ENCODE measurements around the gene C21orf91.
"Not testable (repeated sequence)": the region's sequence is repeated elsewhere in the genome, so short reads cannot be mapped to it uniquely, and the experiment has no call there.

Gene C21orf91

DNA sequence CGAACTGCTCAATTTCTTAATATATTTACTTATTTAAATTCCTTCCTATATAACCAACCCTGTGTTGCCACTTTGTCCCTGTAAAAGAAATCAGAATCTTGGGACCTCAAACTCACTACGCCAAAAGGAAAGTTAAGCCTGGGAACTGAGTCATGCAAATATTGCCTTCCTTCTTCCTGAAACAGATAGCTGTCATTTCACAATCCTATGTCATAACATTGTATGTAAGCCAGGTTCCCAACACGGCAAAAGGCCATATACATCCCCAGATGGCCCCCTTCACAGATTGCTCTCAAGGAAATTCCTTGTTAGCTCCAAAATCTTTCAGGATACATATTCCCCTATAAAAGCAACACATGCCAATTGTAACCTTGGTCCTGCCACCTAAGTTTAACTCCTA, 39.7 kb downstream of the C21orf91 start:
- DNase-seq (ENCODE audit: low read depth in 2 of 2): no peak

DNA sequence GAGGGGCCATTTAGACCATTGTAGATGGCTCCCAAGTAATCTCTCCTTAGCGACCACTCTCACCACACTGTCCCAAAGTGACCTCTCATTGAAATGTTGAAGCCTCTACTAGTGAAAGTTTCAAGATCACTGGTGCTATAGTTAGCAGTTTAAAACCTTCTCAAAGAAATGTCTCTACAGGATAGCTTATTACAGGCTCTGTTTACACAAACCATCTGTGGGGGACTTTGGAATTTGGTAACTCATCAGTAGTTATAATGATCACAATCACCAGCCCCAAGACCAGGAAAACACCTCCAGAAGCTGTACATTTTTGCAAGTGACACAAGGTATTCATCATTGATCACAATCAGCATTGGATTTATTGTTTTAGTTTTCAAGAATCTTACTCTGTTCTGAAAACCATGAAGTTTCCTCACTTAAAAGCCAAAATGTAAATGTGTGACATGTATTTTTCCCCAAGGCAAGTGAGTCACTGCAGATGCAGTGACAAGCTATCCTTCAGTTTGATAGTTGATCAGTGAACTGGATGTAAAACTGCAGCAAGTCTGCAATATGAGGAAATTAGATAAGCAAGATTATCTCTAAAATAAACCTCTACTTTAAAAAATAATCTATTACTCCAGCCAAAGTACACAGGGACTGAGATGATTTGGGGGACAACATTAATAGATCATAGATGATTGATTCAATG, 41.9 kb downstream of the C21orf91 start:
- no peak for DNase-seq (ENCODE audit: low read depth in 2 of 2)

DNA sequence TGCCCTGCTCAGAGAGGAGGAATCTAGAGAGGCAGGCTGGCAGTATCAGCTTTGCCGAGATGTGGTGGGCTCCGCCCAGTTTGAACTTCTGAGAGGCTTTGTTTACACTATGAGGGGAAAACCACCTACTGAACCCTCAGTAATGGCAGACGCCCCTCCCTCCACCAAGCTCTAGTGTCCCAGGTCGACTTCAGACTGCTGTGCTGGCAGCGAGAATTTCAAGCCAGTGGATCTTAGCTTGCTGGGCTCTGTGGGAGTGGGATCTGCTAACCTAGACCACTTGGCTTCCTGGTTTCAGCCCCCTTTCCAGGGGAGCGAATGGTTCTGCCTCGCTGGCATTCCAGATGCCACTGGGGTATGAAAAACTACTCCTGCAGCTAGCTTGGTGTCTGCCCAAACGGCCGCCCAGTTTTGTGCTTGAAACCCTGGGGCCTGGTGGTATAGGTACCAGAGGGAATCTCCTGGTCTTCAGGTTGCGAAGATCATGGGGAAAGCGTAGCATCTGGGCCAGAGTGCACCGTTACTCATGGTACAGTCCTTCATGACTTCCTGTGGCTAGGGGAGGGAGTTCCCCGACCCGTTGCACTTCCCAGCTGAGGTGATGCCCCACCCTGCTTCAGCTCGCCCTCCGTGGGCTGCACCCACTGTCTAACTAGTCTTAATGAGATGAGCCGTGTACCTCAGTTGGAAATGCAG, 43.6 kb downstream of the C21orf91 start:
- peak; percentile 41 to 44 for DNase-seq (ENCODE audit: low read depth in 2 of 2)

DNA sequence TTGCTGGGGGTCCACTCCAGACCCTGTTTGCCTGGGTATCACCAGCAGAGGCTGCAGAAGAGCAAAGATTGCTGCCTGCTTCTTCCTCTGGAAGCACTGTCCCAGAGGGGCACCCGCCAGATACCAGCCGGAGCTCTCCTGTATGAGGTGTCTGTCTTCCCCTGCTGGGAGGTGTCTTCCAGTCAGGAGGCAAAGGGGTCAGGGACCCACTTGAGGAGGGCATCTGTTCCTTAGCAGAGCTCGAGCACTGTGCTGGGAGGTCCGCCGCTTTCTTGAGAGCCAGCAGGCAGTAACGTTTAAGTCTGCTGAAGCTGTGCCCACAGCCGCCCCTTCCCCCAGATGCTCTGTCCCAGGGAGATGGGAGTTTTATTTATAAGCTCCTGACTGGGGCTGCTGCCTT, 44.1 kb downstream of the C21orf91 start:
- not testable (repeated sequence) for DNase-seq (ENCODE audit: low read depth in 2 of 2)

DNA sequence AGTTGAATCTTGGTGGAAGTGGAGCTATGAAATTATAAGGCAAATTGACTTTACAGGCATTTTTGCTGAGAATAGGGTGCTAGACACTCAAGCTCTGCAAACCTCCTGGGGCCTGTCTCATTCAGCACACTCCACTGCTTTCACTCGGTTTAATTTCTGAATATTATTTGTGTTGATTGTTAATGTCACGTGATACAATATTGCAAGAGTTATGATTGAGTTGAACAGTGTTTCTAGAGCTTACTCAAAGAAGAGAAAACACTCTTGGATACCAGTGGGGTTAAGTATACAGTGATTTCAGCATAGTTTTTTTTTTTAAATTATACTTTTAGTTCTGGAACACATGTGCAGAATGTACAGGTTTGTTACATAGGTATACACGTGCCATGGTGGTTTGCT, 49.7 kb downstream of the C21orf91 start:
- DNase-seq (ENCODE audit: low read depth in 2 of 2): no peak

DNA sequence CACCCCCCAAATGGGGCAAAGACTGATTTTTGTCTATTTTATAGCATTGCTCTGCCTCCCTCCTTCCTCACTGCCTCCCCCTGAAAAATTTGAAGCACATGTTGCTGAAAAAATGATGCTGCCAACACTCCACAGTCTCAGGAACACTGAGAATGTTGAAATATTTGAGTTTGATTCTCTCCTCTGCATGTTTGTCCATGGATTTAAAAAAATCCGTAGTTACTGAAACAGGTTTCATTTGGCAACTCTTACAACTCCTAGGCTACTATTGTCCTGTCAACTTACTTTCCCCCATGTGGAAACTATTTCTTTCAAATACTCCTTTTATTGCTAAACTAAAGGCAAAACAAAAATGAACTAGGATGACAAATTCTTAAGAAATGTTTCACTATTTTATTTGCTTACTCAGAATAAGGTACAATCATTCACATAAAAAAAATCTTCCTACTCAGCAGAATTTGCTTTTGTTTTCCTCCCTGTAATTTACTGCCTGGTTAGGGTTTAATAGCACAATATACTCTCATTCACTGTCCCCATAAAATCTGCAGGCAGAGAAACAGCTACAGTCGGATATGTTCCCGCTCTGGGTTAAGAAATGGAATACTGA, 50.2 kb downstream of the C21orf91 start:
- no peak for DNase-seq (ENCODE audit: low read depth in 2 of 2)

DNA sequence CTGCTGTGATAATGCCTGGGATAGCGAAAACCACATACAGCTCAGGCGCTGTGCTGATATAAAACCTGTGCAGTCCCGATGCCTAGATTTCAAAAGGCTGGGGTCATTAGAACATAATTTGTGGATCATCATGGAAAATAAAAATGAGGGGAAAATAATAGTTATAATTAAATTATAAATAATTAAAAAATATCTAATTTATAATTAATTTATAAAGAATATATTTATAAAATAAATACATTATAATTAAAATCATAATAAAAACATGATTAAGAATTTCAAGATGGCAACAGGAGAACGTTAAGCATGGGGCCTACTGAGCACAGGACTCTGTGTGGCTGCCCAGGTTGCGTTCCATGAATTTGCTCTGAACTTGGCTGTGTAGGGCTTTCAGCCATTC, 53.9 kb downstream of the C21orf91 start:
- DNase-seq (ENCODE audit: low read depth in 2 of 2): no peak

DNA sequence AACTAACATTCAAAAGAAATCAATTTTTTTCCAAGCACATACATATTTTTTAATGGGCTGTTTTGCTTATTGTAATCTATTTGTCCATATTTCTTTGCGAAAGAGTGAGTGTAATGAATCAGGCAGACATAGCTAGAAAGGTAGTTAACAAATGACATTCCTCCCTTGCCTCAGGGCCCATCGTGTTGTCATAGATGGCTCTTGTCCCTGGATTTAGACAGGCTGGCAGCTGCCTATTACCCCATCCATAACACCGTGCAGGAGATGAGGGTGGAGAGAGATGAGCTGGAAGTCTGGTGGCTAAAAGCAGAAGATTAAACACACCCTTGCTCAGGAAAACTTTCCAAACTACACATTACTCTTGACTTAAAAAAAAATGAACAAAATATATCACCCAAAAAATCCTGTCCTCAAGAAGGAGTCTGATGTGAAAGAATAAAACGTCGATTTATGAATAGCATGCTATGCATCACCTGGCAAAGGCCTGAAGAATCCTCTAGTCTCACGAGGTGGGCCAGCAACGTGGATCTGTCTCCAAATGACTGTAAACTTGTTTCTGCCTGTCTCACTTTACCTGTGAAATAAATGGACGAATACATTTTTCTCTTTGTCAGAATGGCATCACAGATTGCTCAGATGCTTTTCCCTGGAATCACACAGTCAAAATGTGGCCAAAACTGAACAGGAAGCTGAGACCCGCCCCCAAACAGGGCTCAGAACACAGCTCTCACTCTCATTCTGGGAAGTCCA, 55.7 kb downstream of the C21orf91 start:
- DNase-seq (ENCODE audit: low read depth in 2 of 2): no peak

DNA sequence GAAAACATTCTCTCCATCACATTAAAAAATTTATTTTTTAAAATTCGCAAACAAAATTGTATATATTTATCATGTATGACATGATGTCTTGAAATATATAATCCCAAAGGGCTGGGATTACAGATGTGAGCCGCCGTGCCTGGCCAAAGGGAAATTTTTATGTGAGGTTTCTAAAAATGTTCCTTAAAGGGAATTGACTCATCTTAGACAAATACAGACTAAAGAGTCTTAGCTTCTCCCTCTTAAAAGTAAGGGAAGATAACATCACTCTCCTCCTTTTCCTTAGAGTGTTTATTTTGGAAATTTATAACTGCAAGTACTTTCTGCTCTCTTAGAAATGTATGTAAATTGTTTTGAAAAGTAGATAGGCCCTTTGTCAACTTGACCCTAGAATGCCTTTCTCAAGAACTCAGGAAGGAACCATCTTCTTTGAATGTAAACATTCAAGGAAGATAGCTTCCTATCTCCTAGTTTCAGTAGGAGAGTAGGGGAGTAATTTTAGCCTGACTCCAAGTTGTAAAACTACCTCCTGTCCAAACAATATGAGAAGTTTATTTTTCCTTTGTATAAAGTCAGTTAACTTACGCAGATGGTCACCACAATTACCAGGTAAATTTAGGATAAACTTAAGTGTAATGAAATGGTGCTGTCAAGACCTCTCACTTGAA, 59.5 kb downstream of the C21orf91 start:
- no peak for DNase-seq (ENCODE audit: low read depth in 2 of 2)

DNA sequence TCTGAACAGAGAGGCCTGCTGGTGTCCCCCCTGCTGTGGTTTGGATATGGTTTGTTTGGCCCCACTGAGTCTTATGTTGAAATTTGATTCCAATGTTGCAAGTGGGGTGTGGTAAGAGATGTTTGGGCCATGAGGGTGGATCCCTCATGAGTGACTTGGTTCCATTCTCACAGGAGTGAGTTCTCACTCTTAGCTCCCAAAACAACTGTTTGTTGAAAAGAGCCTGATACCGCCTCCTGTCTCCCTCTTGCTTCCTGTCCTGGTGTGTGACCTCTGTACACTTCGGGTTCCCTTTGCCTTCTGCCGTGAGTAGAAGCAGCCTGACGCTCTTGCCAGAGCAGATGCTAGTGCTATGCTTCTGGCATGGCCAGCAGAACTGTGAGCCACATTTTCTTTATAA, 60.5 kb downstream of the C21orf91 start:
- no peak for DNase-seq (ENCODE audit: low read depth in 2 of 2)

DNA sequence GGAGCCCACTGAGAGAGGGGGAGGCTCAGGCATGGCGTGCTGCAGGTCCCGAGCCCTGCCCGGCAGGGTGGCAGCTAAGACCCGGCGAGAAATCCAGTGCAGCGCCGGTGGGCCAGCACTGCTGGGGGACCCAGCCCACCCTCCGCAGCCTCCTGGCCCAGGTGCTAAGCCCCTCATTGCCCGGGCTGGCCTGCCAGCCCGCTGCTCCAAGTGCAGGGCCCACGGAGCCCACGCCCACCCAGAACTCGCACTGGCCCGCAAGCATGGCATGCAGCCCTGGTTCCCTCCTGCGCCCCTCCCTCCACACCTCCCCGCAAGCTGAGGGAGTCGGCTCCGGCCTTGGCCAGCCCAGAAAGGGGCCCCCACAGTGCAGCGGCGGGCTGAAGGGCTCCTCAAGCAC, 61.5 kb downstream of the C21orf91 start:
- no peak for DNase-seq (ENCODE audit: low read depth in 2 of 2)

DNA sequence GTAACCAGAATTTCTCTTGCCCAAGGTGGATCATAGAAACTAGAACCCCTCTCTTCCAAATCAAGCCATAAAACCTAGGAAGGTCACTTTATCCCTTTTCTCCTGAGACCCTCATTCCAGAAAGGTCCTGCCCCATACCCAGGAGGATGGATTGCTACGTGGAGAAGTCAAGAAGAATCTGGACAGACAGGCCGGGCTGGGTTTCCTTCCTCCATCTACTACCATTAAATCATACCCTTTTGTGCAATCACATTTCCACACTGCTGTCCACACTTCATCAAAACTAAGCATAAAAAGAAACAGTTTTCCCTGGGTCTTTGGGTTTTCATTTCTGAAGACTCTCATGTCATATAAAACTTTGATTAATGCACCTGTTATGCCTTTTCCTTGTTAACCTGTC, 65.4 kb downstream of the C21orf91 start:
- DNase-seq (ENCODE audit: low read depth in 2 of 2): no peak

DNA sequence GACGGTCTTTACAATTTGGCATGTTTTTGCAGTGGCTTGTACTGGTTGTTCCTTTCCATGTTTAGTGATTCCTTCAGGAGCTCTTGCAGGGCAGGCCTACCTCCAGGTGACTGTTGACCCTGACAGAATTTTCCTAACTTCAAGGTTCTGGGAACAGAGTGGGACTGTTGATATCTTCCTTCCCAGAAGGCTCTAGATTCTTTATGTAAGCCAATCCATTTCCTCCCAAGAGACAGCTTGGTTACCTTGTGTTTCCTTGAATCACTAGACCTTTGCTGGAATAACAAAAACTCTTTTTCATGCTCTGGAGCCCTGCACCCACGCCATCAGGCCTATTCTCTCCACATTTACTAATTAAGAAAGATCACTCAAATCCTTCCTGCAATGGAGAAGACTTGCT, 67.0 kb downstream of the C21orf91 start:
- no peak for DNase-seq (ENCODE audit: low read depth in 2 of 2)

DNA sequence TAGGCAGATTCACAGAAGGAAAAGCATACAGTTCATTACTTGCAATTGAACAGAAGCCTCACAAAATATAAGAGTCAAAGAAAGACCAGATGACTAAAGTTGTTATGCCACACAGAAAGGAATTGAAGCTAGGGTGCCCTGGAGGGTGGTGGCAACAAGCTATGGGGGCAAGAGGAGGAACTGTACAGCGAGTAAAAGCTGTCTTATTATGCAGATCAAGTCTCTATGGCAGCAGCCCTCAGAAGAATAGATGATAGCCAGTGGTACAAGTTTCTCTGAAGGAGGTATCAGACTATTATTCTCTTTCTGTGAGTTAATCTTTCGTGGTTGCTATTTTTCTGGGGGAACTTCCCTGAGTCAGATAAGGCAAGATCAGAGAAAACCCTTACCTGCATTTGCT, 72.2 kb downstream of the C21orf91 start:
- DNase-seq (ENCODE audit: low read depth in 2 of 2): no peak

DNA sequence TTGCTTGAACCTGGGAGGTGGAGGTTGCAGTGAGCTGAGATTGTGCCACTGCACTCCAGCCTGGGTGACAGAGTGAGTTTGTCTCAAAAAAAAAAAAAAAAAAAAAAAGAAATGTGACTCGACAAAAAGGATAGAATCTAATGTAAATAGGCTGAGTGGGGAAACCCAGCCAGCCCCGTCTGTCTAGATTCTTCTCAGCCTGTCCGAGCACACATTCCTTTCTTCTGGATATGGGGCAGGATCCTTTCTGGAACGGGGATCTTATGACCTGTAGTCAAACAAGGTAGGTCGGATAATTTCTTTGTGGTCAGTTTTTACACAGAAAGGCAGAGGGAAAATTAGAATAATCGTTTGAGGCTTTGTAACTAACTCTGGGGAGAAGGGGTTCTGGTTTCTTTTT, 74.1 kb downstream of the C21orf91 start:
- no peak for DNase-seq (ENCODE audit: low read depth in 2 of 2)

DNA sequence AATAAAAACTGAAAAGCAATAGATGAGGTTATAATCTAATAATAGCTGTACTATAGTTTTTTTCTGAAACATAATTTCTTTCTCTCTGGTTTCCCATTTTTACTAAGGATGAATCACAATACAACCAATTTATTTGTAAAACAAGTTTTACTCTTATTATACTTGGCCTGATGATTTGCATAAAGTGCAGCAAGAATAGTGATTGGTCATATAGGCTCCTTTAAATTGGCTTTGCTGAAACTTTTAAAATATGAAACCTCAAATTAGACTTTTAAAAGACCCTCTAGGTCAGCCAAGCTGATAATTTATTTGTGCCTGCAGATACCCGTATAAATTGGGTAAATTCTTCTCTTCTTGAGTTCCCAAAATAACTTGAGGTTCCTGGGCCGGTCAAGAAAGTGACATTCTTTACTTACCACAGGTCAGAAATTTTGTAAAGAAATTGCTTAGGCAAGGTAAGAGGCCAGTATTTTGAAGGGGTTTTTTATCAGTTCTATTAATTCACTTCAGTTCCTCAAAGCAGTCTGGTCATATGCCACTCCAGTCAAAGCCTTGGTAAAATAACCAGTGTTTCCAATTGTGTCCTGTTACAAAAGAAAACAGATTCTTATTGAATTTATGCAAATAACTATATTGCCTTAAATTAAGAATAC, 76.1 kb downstream of the C21orf91 start:
- DNase-seq (ENCODE audit: low read depth in 2 of 2): no peak

DNA sequence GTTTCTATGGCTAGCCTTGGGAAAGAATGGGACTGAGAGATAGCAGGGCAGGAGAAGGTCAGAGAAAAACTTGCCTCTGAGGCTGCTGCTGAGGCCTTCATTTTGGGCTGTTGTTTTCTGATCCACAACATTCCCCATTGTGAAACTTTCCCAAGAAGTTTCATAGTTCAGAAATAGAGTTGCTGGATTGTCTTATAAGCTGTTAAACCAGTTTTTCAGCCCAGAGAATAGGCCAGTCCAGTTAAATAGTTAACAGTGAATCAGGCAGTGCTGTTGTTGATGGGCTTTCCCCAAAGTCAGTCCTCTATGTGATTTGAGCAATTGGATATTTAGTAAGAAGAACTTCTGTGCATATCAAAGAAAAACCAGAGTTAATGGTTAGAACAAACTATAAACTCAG, 77.0 kb downstream of the C21orf91 start:
- DNase-seq (ENCODE audit: low read depth in 2 of 2): no peak

Data from stimulated activated CD8-positive, alpha-beta memory T cell treated with anti-CD3 and anti-CD28 coated beads, Interleukin-2, amount 100 ng/mL, for 48 hours (primary cell).